ENCODE results near the gene SYT2. TPM values are rescaled to one million over a fixed set of nuclear protein-coding genes. Genes with fewer than 3 reads are reported as not detected.

SYT2 gene
- under 0.01 TPM in 1 of 2 replicates, not detected in the other for total RNA-seq

GRCh38 chr1:202710070-202711045 is at the start of gene SYT2:
SYT2 (minus strand) TSS chr1:202710454; CDS start chr1:202605772, 104,682 bp downstream.

Other genes starting within 250 kb of the SYT2 start
- 92.2 and 131 TPM in 2 replicates for gene KDM5B, start 98.0 kb upstream of the SYT2 start, total RNA-seq
- gene PCAT6, start 100.5 kb upstream of the SYT2 start, total RNA-seq, result not detected in 2 replicates
- 7.2 and 7.6 TPM in 2 replicates for gene RABIF, start 178.7 kb upstream of the SYT2 start, total RNA-seq
- gene KLHL12, start 216.8 kb upstream of the SYT2 start, total RNA-seq, result 36.0 and 38.5 TPM in 2 replicates
- 102 and 109 TPM in 2 replicates for gene ADIPOR1, start 247.9 kb upstream of the SYT2 start, total RNA-seq

All from hair follicle dermal papilla cell (primary cell).